GM04503 (cell line): Measurements from ENCODE around the gene LYRM4.

Experiments
- DNase-seq: peaks from one replicate; pipeline ENCODE4 v3.0.0-alpha.2; 2012; ENCODE audit warnings: low read depth

The LYRM4 gene

DNA sequence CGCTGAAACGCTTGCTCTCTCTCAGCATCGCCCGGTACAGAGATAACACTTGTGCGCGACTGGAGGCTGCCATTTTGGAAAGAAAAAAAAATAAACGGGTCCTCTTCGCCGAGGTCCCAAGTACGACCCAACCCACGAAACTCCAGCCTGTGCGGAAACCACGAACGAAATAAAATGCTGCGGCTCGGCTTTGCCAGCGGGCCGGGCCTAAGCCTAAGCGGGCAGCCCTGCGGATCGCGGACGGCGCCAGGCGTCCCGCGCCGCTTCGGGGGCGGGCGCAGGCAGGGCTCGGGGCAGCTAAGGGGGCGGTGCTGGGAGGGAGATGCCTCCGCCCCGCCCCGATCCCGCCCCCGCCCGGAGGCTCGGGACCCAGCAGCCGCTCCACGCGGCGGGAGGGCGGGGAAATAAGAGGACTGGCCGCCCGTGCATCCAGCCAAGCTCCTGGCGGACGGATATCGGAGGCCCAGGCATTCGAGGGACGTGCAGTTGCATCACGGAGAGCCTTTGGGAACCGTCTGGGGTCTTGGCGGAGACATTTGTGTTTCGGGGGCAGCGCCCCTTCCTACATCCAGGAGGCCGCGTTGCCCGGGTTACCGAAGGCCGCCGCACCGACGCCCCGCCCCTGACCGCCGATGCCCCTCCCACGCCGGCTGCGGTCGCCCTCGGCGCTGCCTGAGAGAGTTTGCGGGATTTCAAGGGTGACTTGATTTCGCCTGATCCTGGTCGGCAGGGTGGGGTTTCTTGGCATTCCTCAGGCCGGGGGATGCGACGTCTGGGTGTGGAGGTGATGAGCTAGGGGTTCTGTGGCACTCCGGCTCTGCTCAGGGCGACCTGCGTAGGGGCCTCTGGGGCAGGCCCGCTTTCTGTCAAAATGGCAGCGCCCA, at the start of gene LYRM4, which contains the start of gene FARS2:
LYRM4 (minus strand) TSS at position 290 of the 884 bp plus-strand sequence; CDS start at position 73, 217 bp downstream.
FARS2 (plus strand) TSS at position 853 of the 884 bp plus-strand sequence.
- peak; percentile 50 for DNase-seq

- DNase-seq, result no peak
Measured at GRCh38 chr6:5308066-5308465, 47.3 kb upstream of the LYRM4 start.

GRCh38 chr6:5307058-5307457, 46.3 kb upstream of the LYRM4 start:
- DNase-seq, result no peak

DNA sequence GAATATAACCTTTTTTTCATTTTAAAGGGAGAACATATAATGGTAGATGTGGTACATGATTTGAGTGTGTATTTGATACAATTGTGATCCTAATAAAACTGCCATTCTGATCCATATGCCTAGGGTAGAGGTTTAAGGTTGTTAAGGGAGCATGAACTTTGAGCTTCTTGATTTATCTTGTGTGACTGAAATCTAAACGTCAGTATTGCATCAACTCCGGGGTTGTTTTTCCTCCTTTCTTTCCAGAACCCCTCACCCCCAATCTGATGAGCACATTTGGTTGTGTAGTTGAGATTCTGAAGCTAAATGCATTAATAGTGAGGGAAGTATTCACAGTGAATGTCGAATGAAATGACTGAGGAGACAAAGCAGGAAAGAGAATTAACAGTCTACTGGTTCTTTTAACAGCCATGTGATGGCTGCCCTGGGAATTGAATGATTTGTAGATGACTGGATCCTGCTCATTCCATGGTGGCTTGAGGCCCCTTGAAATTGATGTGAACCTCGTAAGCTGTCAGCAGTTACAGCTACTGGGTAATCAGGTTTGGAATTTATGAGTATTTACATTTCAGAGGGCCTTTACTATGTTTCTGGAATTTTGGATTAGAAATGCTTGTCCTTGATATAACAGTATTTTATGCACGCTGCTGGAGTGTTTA, 45.3 kb upstream of the LYRM4 start:
- no peak for DNase-seq

GRCh38 chr6:5303682-5304081, 42.9 kb upstream of the LYRM4 start:
- no peak for DNase-seq

DNA sequence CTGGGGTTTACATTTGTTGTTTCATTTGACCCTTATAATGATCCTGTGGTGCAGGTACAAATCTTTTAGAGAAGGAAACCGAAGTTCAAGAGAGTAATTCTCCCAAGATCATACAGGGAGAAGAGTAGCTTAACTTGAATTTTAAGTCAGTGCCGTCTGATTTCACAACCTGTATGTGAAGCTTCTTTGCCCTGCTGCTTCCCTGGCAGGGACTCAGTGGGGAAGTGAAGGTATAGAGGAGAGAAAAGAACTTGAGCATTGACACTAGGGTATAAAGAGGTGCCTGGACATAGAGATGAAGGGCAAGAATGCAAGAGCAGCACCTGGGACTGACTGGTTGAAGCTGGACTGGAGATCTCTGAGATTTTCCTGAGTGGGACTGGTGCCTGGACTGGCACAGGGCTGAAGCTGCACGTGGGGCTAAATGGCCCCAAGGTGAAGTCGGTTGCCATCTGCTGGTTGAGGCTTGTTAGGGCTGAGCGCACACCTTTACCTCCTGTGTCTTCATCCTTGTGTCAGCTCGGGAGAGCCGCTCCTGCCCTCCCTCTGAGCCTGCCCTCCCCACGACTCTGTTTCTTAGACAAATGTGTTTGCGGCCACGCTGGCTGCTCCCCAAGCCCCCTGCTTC, 42.4 kb upstream of the LYRM4 start:
- DNase-seq, result no peak

DNA sequence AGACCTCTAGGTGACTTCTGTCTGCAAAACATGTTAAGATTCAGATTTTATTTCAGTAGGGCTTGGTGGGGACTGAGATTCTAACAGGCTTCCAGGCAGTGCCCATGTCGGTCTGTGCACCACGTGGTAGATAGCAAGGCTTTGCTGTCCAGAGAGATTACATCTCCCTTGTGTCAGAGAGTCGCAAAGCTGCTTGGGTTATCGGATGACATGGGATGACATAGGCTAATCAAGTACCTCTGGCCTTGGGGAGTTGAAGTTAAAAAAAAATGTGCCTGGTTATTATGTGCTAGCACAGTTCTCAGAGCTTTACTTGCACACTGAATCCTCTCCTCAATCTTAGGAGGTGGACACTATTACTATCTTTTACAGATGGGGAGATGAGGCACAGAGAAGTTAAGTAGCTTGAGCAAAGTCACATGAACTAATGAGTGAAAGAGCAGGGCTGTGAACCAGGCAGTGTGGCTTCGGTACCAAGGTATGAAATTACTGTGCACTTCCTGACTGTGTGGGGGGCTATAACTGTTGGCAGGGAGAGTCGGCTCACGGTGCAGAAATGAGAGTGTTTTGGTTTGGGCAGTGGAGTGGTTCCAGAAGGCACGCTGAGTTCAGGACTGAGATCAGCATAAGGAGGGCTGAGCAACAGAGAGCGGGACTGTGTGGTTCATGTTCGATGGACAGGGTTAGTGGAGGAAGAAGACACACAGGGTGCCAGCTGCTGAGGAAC, 41.6 kb upstream of the LYRM4 start:
- DNase-seq, result no peak

DNA sequence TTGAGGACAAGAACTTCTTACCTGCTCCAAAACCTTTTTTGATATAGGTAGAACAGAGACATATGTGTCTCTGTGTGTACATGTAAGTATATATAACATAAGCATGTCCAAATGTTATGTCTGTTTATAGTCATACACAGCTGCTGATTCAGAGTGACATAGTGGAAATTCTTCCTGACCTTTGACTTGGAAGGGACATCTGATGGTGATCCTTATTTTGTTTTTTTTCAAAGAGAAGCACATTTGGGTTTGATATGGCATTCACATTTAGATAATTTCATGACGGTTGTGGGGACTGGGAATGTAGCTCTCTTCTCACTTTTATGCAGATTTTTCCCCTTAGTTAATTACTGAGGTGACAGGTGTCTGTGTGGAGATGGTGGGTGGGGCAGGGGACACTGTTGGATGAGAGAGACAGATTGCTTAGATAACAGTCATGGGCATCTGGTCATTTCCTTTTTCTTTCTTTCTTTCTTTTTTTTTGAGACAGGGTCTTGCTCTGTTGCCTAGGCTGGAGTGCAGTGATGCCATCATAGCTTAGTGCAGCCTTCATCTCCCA, 39.5 kb upstream of the LYRM4 start:
- no peak for DNase-seq

DNA sequence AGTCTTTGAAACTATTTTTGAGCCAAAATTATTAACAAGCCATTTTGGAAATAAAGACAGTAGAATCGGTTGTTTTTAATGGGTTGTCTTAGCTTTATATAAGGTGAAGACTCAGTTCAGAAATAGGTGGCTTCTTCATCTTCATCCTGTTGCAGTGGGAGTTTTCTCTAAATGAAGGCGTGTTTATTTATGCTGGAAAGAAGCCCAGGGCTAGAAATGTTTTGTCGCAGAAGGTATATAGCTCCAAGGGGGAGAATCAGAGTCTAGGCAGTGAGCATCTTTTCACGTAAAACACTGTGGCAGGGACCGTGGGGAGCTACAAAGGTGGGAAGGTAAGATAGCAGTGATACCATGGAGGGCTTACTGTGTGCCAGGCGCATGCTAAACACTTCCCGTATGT, 34.9 kb upstream of the LYRM4 start:
- no peak for DNase-seq

DNA sequence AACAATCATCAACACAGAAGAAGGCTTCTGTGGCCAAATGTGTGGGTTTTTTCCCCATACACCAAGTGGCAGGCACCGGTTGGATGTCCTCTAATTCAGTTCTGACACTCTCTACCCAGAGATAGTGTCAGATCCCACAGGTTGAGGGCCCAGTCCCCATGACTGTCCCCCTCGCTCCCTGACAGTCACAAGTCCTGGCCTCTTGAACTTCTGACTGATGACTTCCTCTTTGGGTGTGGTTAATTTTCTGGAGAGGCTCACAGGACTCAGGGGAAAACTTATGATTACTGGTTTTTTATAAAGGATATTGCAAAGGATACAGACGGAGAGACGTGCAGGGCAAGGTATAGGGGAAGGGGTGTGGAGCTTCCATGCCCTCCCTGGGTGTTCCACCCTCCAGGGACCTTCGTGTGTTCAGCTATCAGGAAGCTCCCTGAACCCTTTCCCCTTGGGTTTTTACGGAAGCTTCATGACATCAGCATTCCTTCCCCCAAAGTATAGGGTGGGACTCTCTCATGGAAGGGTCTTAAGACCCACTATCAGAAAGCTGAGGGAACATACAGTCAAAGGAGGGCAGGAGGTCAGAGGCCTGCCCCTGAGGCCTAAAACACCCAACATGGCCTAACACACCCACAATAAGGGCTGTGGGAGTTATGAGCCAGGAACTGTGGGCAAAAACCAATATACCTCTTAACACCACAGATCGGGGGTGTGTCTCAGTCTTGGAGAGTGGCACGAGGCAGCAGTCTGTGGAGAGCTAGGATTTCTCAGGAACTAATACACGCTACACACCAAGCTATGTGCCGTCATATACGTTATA, 33.9 kb upstream of the LYRM4 start:
- no peak for DNase-seq

DNA sequence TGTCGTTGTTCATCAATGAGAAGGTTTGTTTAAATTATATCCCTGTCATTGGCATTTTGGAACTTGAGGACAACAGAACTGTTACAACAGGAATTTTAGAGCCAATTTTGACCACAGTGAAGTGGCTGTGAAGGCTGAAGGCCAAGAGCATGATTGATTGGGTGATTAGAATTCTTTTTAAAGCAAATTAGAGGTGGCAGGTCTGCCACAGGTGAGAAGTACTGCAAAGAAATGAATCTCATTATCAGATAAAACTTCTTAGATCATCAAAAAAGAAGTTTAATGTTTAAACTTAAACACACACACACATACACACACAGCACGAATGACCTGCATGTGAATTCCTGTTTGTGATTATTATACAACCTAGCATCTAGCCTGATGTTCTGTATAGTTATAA, 32.9 kb upstream of the LYRM4 start:
- DNase-seq, result no peak

DNA sequence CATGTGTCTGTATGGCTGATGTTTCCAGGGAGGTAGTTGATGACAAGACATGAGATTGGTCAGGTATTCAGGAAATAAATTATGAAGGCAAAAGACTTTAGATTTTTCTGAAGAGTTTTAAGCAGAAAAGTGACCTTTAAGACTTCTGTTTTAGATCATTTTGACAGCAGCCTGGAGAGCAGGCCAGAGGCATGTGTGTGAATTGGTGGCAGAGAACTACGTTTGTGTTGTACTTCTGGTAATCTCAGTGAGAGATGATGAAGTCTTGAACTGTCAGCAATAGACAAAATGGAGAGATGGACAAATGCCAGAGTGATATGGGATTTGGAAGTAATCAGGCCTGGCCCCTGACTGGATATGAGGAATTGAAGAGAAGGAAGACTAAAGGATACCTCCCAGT, 31.4 kb upstream of the LYRM4 start:
- DNase-seq, result no peak

DNA sequence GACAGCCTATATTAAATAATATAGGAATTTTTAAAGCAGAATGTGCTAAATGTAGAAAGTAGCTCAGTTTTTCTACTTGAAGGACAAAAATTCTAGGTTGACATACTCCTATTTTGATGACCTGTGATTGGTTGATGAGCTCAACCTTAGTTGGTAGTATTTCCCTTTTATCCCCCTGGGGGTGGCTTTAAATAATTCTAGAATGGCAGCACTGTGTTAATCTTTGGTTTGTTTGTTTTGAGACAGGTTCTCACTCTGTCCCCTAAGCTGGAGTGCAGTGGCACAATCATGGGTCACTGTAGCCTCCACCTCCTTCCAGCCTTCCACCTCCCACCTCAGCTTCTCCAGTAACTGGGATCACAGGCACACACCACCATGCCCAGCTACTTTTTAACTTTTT, 29.8 kb upstream of the LYRM4 start:
- DNase-seq, result no peak

- no peak for DNase-seq
Measured at GRCh38 chr6:5290097-5290496, 29.3 kb upstream of the LYRM4 start.

- no peak for DNase-seq
Measured at GRCh38 chr6:5287966-5288297, 27.2 kb upstream of the LYRM4 start.

GRCh38 chr6:5287205-5287965, 26.6 kb upstream of the LYRM4 start:
- DNase-seq, result peak; percentile 42

DNA sequence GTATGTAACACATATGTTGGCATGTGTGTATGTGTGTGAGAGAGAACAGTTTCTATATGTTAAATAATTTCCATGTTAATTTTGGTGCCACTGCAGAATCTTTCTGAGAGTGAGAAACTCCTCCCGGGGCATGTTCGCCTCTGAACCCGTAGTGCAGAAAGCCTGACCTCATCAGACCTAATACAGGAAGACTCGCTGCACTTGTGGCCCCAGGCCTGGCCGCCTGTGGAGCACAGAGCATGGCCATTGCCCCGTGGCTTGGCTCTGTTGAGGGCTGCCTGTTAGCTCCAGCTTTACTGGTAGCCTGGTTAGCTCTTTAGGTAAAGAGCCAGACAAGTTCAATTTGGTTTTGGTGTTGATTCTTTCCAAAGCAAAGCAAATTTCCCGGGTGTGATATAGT, 26.0 kb upstream of the LYRM4 start:
- DNase-seq, result no peak

DNA sequence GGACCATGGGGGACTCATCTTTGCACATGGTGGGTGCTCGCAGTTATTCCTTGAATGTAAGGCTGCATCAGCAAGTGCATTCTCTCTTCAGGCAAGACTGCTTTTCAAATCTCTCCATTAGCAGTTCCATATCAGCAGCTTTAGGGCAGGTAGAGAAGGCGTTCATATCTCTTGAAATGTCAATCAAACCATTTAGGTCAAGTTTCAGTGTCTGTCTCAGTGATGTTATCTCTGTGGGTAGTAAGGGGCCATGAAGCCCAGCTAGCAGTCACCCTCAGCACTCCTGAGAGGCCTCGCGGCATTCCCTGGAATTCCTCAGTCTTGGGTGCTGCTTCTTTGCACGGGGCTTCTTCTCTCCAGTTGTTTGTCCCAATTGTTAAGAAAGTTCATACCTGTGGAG, 24.8 kb upstream of the LYRM4 start:
- DNase-seq, result no peak

GRCh38 chr6:5285081-5285480, 24.3 kb upstream of the LYRM4 start:
- no peak for DNase-seq

DNA sequence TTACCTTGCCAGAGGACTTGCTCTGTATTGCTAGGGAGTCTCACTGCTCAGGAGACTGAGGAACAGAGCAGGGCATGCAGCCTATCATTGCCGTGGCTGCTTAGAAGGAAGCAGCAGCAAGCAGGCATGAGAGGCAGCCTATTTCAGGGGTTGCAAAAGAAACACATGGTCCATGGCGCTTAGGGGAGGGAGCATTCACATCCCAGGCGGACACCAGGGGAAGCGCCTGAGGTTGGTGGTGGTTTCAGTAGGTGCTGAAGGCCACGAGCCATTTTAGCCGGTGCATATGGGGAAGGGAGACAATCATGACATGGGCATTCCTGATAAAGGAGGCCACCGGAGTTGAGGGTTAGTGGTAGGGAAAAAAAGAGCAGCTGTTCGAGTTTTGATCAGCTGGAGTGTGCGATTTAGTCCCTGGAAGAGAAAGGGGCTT, 21.5 kb upstream of the LYRM4 start:
- DNase-seq, result no peak
